SK-N-SH (cell line): ENCODE data around the gene SIRPA. TPM values are rescaled to one million over a fixed set of nuclear protein-coding genes. Genes with fewer than 3 reads are reported as not detected.

Experiments used
- CTCF ChIA-PET: fragments of 300-600, 350-600 bp; formaldehyde crosslinking; extraction: SDS; loops from one replicate; lab custom pipeline; 2021; lab: Yijun Ruan, JAX
- POLR2A ChIA-PET: fragments of 350-600 bp; sonication (Branson Sonifier 250); formaldehyde crosslinking; extraction: SDS; loops from one replicate; lab custom pipeline; 2020; ENCODE audit warnings: antibody characterized with exemption, inconsistent platforms; lab: Yijun Ruan, JAX
- DNase-seq: peaks from one replicate; pipeline ENCODE4 v3.0.0; 2012
- H2AFZ ChIP-seq: fragments of 200-600 bp; sonication (generic); 2 replicates; pipeline ENCODE4 v1.8.1; 2016; ENCODE audit warnings: antibody characterized with exemption, mild to moderate bottlenecking, low read depth
- H3F3A ChIP-seq: fragments of 200-600 bp; sonication (generic); replicated peaks from 2 replicates; pipeline ENCODE3; 2016; ENCODE audit warnings: antibody characterized with exemption, mild to moderate bottlenecking; ENCODE audit not compliant: insufficient read depth
- H3K27ac ChIP-seq, 2 experiments: fragments of 200-500 bp in 1 of 2; fragments of 200-600 bp in 1 of 2; sonication (Bioruptor generic) in 1 of 2; sonication (generic), shearing (Covaris generic) in 1 of 2; 2 replicates each; pipeline versions ENCODE4 v1.5.1 to v1.6.1; 2014 to 2016; ENCODE audit warnings: low read depth in 2 of 2, inconsistent platforms in 1 of 2, low read length in 1 of 2, mild to moderate bottlenecking in 1 of 2, mixed read lengths in 1 of 2
- H3K27me3 ChIP-seq: fragments of 200-600 bp; sonication (generic), shearing (Covaris generic); 2 replicates; pipeline ENCODE4 v1.6.1; 2016; ENCODE audit warnings: mixed run types; ENCODE audit not compliant: insufficient read depth
- H3K36me3 ChIP-seq, 2 experiments: fragments of 200-500 bp in 1 of 2; fragments of 200-600 bp in 1 of 2; sonication (Bioruptor generic) in 1 of 2; sonication (generic) in 1 of 2; replicated peaks in 1 of 2; 2 replicates each; pipeline versions ENCODE3 to v1.5.1; 2014 to 2016; ENCODE audit warnings: low read length in 1 of 2, mild to moderate bottlenecking in 1 of 2; ENCODE audit not compliant: insufficient read depth in 2 of 2, control insufficient read depth in 1 of 2
- H3K4me1 ChIP-seq, 2 experiments: fragments of 200-500 bp in 1 of 2; fragments of 200-600 bp in 1 of 2; sonication (Bioruptor generic) in 1 of 2; sonication (generic), shearing (Covaris generic) in 1 of 2; 2 replicates each; pipeline versions ENCODE4 v1.5.1 to v1.6.1; 2014 to 2016; ENCODE audit warnings: low read depth in 1 of 2, low read length in 1 of 2, mixed run types in 1 of 2; ENCODE audit not compliant: insufficient read depth in 2 of 2, control insufficient read depth in 1 of 2
- H3K4me2 ChIP-seq: fragments of 200-600 bp; sonication (generic), shearing (Covaris generic); 2 replicates; pipeline ENCODE4 v1.6.1; 2017; ENCODE audit warnings: mixed run types
- H3K4me3 ChIP-seq, 2 experiments: fragments of 200-500 bp in 1 of 2; fragments of 200-600 bp in 1 of 2; sonication (Bioruptor generic) in 1 of 2; sonication (generic), shearing (Covaris generic) in 1 of 2; 2 replicates each; pipeline versions ENCODE4 v1.5.1 to v1.8.1; 2014 to 2016; ENCODE audit warnings: low read depth in 2 of 2, inconsistent platforms in 1 of 2, low read length in 1 of 2, mild to moderate bottlenecking in 1 of 2, mixed read lengths in 1 of 2, moderate library complexity in 1 of 2
- H3K79me2 ChIP-seq: fragments of 200-600 bp; sonication (generic); 2 replicates; pipeline ENCODE4 v1.8.1; 2017; ENCODE audit warnings: mild to moderate bottlenecking; ENCODE audit not compliant: insufficient read depth
- H3K9ac ChIP-seq: fragments of 200-600 bp; sonication (generic); 2 replicates; pipeline ENCODE4 v1.6.1; 2017; ENCODE audit warnings: mixed run types
- H3K9me2 ChIP-seq: fragments of 200-600 bp; sonication (generic); 2 replicates; pipeline ENCODE4 v1.6.1; 2017; ENCODE audit warnings: mixed run types
- H3K9me3 ChIP-seq: fragments of 200-600 bp; sonication (generic); 2 replicates; pipeline ENCODE4 v1.6.1; 2017; ENCODE audit warnings: mixed run types, mild to moderate bottlenecking, moderate library complexity
- H4K20me1 ChIP-seq: fragments of 200-600 bp; sonication (generic); 2 replicates; pipeline ENCODE4 v1.6.1; 2017; ENCODE audit warnings: mild to moderate bottlenecking, mixed run types; ENCODE audit not compliant: insufficient read depth
- ELF1 ChIP-seq: IDR thresholded peaks from 2 replicates; pipeline ENCODE4 v1.4.0; 2012
- EP300 ChIP-seq, 2 experiments: IDR thresholded peaks; 2 replicates each; pipeline versions ENCODE4 v1.4.0 to v1.6.1; 2012; ENCODE audit warnings: borderline replicate concordance in 1 of 2, low read depth in 1 of 2, low read length in 1 of 2
- EZH2phosphoT487 ChIP-seq: fragments of 200-600 bp; sonication (generic); IDR thresholded peaks from 2 replicates; pipeline ENCODE4 v1.6.1; 2017; ENCODE audit warnings: low read depth, mixed run types, mild to moderate bottlenecking, antibody characterized with exemption, moderate library complexity, borderline replicate concordance
- FOSL2 ChIP-seq: IDR thresholded peaks from 2 replicates; pipeline ENCODE4 v1.4.0; 2012; ENCODE audit warnings: low read depth, mild to moderate bottlenecking, moderate library complexity, borderline replicate concordance
- GABPA ChIP-seq: IDR thresholded peaks from 2 replicates; pipeline ENCODE4 v1.4.0; 2012; ENCODE audit warnings: low read depth, mild to moderate bottlenecking
- JUND ChIP-seq: IDR thresholded peaks from 2 replicates; pipeline ENCODE4 v1.4.0; 2012
- MAX ChIP-seq: IDR thresholded peaks from 2 replicates; pipeline ENCODE4 v1.4.0; 2012; ENCODE audit warnings: low read depth
- MEF2A ChIP-seq: IDR thresholded peaks from 2 replicates; pipeline ENCODE4 v1.4.0; 2012; ENCODE audit warnings: low read depth, borderline replicate concordance
- NFIC ChIP-seq: IDR thresholded peaks from 2 replicates; pipeline ENCODE4 v1.4.0; 2012; ENCODE audit warnings: borderline replicate concordance
- NRF1 ChIP-seq: IDR thresholded peaks from 2 replicates; pipeline ENCODE4 v1.6.1; 2012; ENCODE audit warnings: low read depth, mild to moderate bottlenecking, low read length
- RAD21 ChIP-seq: IDR thresholded peaks from 2 replicates; pipeline ENCODE4 v1.6.1; 2012; ENCODE audit warnings: mild to moderate bottlenecking, low read length
- RCOR1 ChIP-seq: fragments of 150-350 bp; IDR thresholded peaks from 2 replicates; pipeline ENCODE4 v1.6.1; 2017; ENCODE audit warnings: antibody characterized with exemption, low read length
- REST ChIP-seq: IDR thresholded peaks from 2 replicates; pipeline ENCODE4 v1.6.1; 2012; ENCODE audit warnings: mild to moderate bottlenecking, low read depth, low read length, moderate library complexity
- RFX5 ChIP-seq: IDR thresholded peaks from 2 replicates; pipeline ENCODE4 v1.6.1; 2012; ENCODE audit warnings: mild to moderate bottlenecking, improper control_type of control experiment, low read length
- SIN3A ChIP-seq: IDR thresholded peaks from 2 replicates; pipeline ENCODE4 v1.6.1; 2012; ENCODE audit warnings: low read depth, mild to moderate bottlenecking, low read length, moderate library complexity, borderline replicate concordance
- TAF1 ChIP-seq: IDR thresholded peaks from 2 replicates; pipeline ENCODE4 v1.6.1; 2012; ENCODE audit warnings: low read depth, mild to moderate bottlenecking, low read length, moderate library complexity, borderline replicate concordance
- TCF12 ChIP-seq: IDR thresholded peaks from 2 replicates; pipeline ENCODE4 v1.4.0; 2012
- TEAD4 ChIP-seq: IDR thresholded peaks from 2 replicates; pipeline ENCODE4 v1.4.0; 2012; ENCODE audit warnings: mild to moderate bottlenecking, borderline replicate concordance; ENCODE audit not compliant: insufficient read depth
- USF1 ChIP-seq: IDR thresholded peaks from 2 replicates; pipeline ENCODE4 v1.4.0; 2012; ENCODE audit warnings: low read depth, borderline replicate concordance
- YY1 ChIP-seq: IDR thresholded peaks from 2 replicates; pipeline ENCODE4 v1.4.0; 2012; ENCODE audit warnings: low read depth, mild to moderate bottlenecking
- WGBS: methylation state at CpG from one replicate; pipeline ENCODE4 v1.1.6; 2017; ENCODE audit warnings: low lambda C conversion rate; 5-methylcytosine and 5-hydroxymethylcytosine counted together
- polyA plus RNA-seq, 3 experiments: library from polyadenylated mRNA; depleted of rRNA; stranded (reverse); fragments of >200 nt; gene quantifications; 2 replicates each; pipeline ENCODE4 v1.2.3, GENCODE V29; 2012

The SIRPA gene
- polyA plus RNA-seq, 1 of the 3 experiments (the other 2 are of a cell fraction): 9.1 TPM

GRCh38 chr20:1920252-1920651 lies 25.0 kb downstream of the SIRPA start:
- no peak for TF ChIP-seq REST
- TF ChIP-seq NRF1: no peak
- TF ChIP-seq TCF12: no peak
- no peak for TF ChIP-seq MEF2A
- no peak for TF ChIP-seq JUND
- no peak for TF ChIP-seq YY1
- DNase-seq: no peak

DNA sequence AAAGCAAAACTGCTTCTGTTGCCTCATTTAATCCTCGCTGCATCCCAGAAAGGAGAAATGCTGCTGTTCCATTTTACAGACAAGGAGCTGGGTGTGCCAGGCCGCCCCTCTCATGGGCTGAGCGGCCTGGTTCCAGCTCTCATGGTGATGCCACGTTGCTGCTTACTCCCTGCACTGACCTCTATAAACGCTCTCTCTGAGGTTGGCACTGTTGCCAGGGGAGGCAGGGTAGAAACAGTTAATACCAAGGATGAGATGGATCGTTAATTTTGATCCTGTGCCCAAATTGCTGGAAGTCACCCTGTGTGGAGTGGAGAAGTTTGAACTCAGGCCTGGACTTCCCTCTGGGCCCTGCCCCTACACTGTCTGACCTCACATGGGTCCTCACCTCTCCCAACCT lies 25.6 kb downstream of the SIRPA start:
- Histone ChIP-seq H3K9me3 (no peaks in the 10 kb centered on the region), H4K20me1 (no peaks in the 10 kb centered on the region), H2AFZ (no peak overlapping the region), H3K27ac (no peak overlapping the region), H3K9ac (no peak overlapping the region), H3K9me2 (no peaks in the 10 kb centered on the region), H3K36me3 (peaks cover under 1 to 9% of the 10 kb centered on the region in 2 experiments), H3K27me3 (no peaks in the 10 kb centered on the region), H3F3A (no peaks in the 10 kb centered on the region), H3K79me2 (no peaks in the 10 kb centered on the region), H3K4me2 (no peak overlapping the region), H3K4me3 (no peak overlapping the region), H3K4me1 (no peaks in the 10 kb centered on the region; a peak in 1 of 4 replicates)
- POLR2A ChIA-PET: no interaction called here
- CTCF ChIA-PET: interaction anchor here (0.7 kb wide), 1 partner anchor 45 kb away, joined by 4 read pairs; no protein-coding TSS in a partner anchor
- WGBS: 87% methylated on average over 6 of the region's 6 CpGs
- no peak for DNase-seq
- TF ChIP-seq MAX: no peak
- TF ChIP-seq ELF1: no peak
- TF ChIP-seq SIN3A: no peak
- no peak for TF ChIP-seq FOSL2
- no peak for TF ChIP-seq RFX5
- no peak for TF ChIP-seq TEAD4
- TF ChIP-seq NFIC: no peak
- no peak for TF ChIP-seq EP300 (IDR thresholded peaks at IDR 0.05; ENCODE audit: borderline replicate concordance in 1 of 2, low read depth in 1 of 2, low read length in 1 of 2)
- TF ChIP-seq RAD21: no peak
- TF ChIP-seq RCOR1: no peak
- no peak for TF ChIP-seq GABPA
- TF ChIP-seq REST: no peak
- TF ChIP-seq TAF1: no peak
- no peak for TF ChIP-seq USF1
- TF ChIP-seq EZH2phosphoT487: no peak

More at GRCh38 chr20:1920252-1920651, 25.0 kb downstream of the SIRPA start:
- no peaks in the 10 kb centered on the region for H3F3A ChIP-seq
- POLR2A ChIA-PET: no interaction called here
- peaks cover 2 to 9% of the 10 kb centered on the region in 2 experiments for H3K36me3 ChIP-seq
- H2AFZ ChIP-seq: no peak overlapping the region
- H3K4me2 ChIP-seq: no peak overlapping the region
- no peaks in the 10 kb centered on the region for H3K9me3 ChIP-seq
- no peaks in the 10 kb centered on the region for H3K9me2 ChIP-seq
- CTCF ChIA-PET: no interaction called here
- H3K27ac ChIP-seq: no peak overlapping the region
- no peak overlapping the region for H3K9ac ChIP-seq
- no peaks in the 10 kb centered on the region for H3K27me3 ChIP-seq
- H3K4me3 ChIP-seq: no peak overlapping the region
- H3K79me2 ChIP-seq: no peaks in the 10 kb centered on the region
- H4K20me1 ChIP-seq: no peaks in the 10 kb centered on the region
- WGBS: 58% methylated on average over 8 of the region's 8 CpGs
- H3K4me1 ChIP-seq: no peaks in the 10 kb centered on the region; a peak in 1 of 4 replicates
